Kidney epithelial cell (primary cell): ENCODE results near the gene ANKRD12. TPM values are rescaled to one million over a fixed set of nuclear protein-coding genes. Genes with fewer than 3 reads are reported as not detected.

ENCODE experiments used
- DNase-seq: peaks from one replicate; pipeline ENCODE4 v3.0.0-alpha.2; 2010; ENCODE audit warnings: low read depth
- H3K27me3 ChIP-seq: 2 replicates; pipeline ENCODE4 v1.6.0; 2011; ENCODE audit warnings: low read length; ENCODE audit not compliant: control insufficient read depth, insufficient read depth
- H3K36me3 ChIP-seq: 2 replicates; pipeline ENCODE4 v1.5.1; 2011; ENCODE audit warnings: low read length; ENCODE audit not compliant: control insufficient read depth, insufficient read depth
- H3K4me3 ChIP-seq: 2 replicates; pipeline ENCODE4 v1.5.1; 2011; ENCODE audit warnings: low read depth, mild to moderate bottlenecking, control low read depth, low read length
- CTCF ChIP-seq: IDR thresholded peaks from 2 replicates; pipeline ENCODE4 v1.5.1; 2011; ENCODE audit warnings: mild to moderate bottlenecking, moderate library complexity, low read length, control low read depth, inconsistent platforms; ENCODE audit not compliant: insufficient read depth, poor library complexity, severe bottlenecking
- total RNA-seq: library from RNA; depleted of rRNA; stranded (reverse); fragments of >200 nt; gene quantifications from 2 replicates; pipeline ENCODE4 v1.2.3, GENCODE V29; 2015

The ANKRD12 gene
- total RNA-seq, 1 donor from 2014 or later, result 11.2 TPM

- Histone ChIP-seq H3K36me3 (no peaks in the 10 kb centered on the region), H3K4me3 (no peak overlapping the region), H3K27me3 (no peaks in the 10 kb centered on the region)
- TF ChIP-seq CTCF, result no peak
- DNase-seq, result no peak
Measured at GRCh38 chr18:9290156-9290555, 153.6 kb downstream of the ANKRD12 start.

- no peak for DNase-seq
- Histone ChIP-seq H3K4me3 (no peak overlapping the region), H3K27me3 (no peaks in the 10 kb centered on the region), H3K36me3 (no peaks in the 10 kb centered on the region)
- no peak for TF ChIP-seq CTCF
Measured at GRCh38 chr18:9292047-9292446, 155.5 kb downstream of the ANKRD12 start.

- DNase-seq, result no peak
- Histone ChIP-seq H3K4me3 (no peak overlapping the region), H3K27me3 (no peaks in the 10 kb centered on the region), H3K36me3 (no peaks in the 10 kb centered on the region)
- TF ChIP-seq CTCF, result no peak
Measured at GRCh38 chr18:9293948-9294347, 157.4 kb downstream of the ANKRD12 start.

GRCh38 chr18:9296233-9297006 is 159.8 kb downstream of the ANKRD12 start:
- TF ChIP-seq CTCF, result no peak
- no peaks in the 10 kb centered on the region for H3K36me3 ChIP-seq
- no peak overlapping the region for H3K4me3 ChIP-seq
- no peaks in the 10 kb centered on the region for H3K27me3 ChIP-seq
- DNase-seq, result no peak

- no peaks in the 10 kb centered on the region for H3K36me3 ChIP-seq
- no peak overlapping the region for H3K4me3 ChIP-seq
- TF ChIP-seq CTCF, result no peak
- no peak for DNase-seq
- H3K27me3 ChIP-seq, result no peaks in the 10 kb centered on the region
Measured at GRCh38 chr18:9297007-9297393, 160.4 kb downstream of the ANKRD12 start.
